HepG2 (cell line): Measurements from ENCODE around the gene KCNC2. TPM values are rescaled to one million over a fixed set of nuclear protein-coding genes. Genes with fewer than 3 reads are reported as not detected.

ENCODE experiments used
- ATAC-seq: fragments of 200-7000 bp; cut with Tn5 transposase; 3 replicates; pipeline ENCODE4 v1.9.1; 2020; ENCODE audit warnings: mild to moderate bottlenecking, moderate library complexity
- BruUV-seq: library from RNA; stranded (reverse); fragments of 400-500 nt; replicated peaks from 2 replicates; lab custom pipeline; 2021; lab: Mats Ljungman, UMichigan
- CTCF ChIA-PET: fragments of 300-600 bp; formaldehyde crosslinking; extraction: SDS; loops from one replicate; lab custom pipeline; 2021; ENCODE audit warnings: low total read pairs, inconsistent platforms, low intra/inter-chr PET ratio; lab: Yijun Ruan, JAX
- POLR2A ChIA-PET: fragments of 350-600 bp; sonication (Branson Sonifier 250); formaldehyde crosslinking; loops from one replicate; lab custom pipeline; 2020; ENCODE audit warnings: antibody characterized with exemption, inconsistent platforms; lab: Yijun Ruan, JAX
- DNase-seq: peaks from one replicate; pipeline ENCODE4 v3.0.0-alpha.2; 2015; ENCODE audit warnings: low spot score
- FAIRE-seq: peaks from 3 replicates; lab custom pipeline; 2011; peaks lifted over from hg19 to GRCh38; lab: Jason Lieb, UNC
- H2AFZ ChIP-seq: one replicate; pipeline ENCODE4 v1.6.1; 2011; ENCODE audit warnings: low read length, inconsistent platforms
- H3K27ac ChIP-seq: fragments of 300-600 bp; 3 replicates; pipeline ENCODE4 v1.8.0; 2011; ENCODE audit warnings: mixed run types, mild to moderate bottlenecking, mixed read lengths, low read length, inconsistent platforms; ENCODE audit not compliant: insufficient read depth; ENCODE audit errors: extremely low read length
- H3K27me3 ChIP-seq, 2 experiments: fragments of 200-600 bp in 1 of 2; 2 replicates in 1 of 2; 3 replicates in 1 of 2; pipeline versions ENCODE4 v1.6.0 to v1.8.0; 2011; ENCODE audit warnings: low read length in 2 of 2, mild to moderate bottlenecking in 2 of 2, moderate library complexity in 2 of 2, inconsistent platforms in 1 of 2; ENCODE audit not compliant: insufficient read depth in 2 of 2, control insufficient read depth in 1 of 2
- H3K36me3 ChIP-seq, 2 experiments: fragments of 200-600 bp in 1 of 2; replicated peaks in 1 of 2; 2 replicates in 1 of 2; 3 replicates in 1 of 2; pipeline versions ENCODE4 v1.5.1 to v1.8.0; 2011; ENCODE audit warnings: low read length in 2 of 2, inconsistent platforms in 1 of 2; ENCODE audit not compliant: insufficient read depth in 2 of 2, control insufficient read depth in 1 of 2
- H3K4me1 ChIP-seq: 2 replicates; pipeline ENCODE4 v1.5.1; 2012; ENCODE audit warnings: low read length, inconsistent platforms; ENCODE audit not compliant: insufficient read depth
- H3K4me2 ChIP-seq: 2 replicates; pipeline ENCODE4 v1.6.0; 2011; ENCODE audit warnings: low read depth, low read length, inconsistent platforms
- H3K4me3 ChIP-seq, 3 experiments: fragments of 200-600 bp in 1 of 3; sonication (generic), shearing (Covaris generic) in 1 of 3; replicated peaks in 1 of 3; 2 replicates each; pipeline ENCODE4 v1.5.1; 2011 to 2016; ENCODE audit warnings: low read length in 3 of 3, inconsistent platforms in 2 of 3, low read depth in 2 of 3, mild to moderate bottlenecking in 2 of 3, control low read depth in 1 of 3, mixed read lengths in 1 of 3; ENCODE audit not compliant: insufficient read depth in 1 of 3
- H3K79me2 ChIP-seq: one replicate; pipeline ENCODE4 v1.6.1; 2011; ENCODE audit warnings: low read length, inconsistent platforms; ENCODE audit not compliant: insufficient read depth
- H3K9ac ChIP-seq: 2 replicates; pipeline ENCODE4 v1.6.0; 2011; ENCODE audit warnings: mild to moderate bottlenecking, low read depth, low read length, inconsistent platforms; ENCODE audit not compliant: insufficient read depth
- H3K9me3 ChIP-seq: 2 replicates; pipeline ENCODE4 v1.5.1; 2012; ENCODE audit warnings: mild to moderate bottlenecking, low read length
- H4K20me1 ChIP-seq: 2 replicates; pipeline ENCODE4 v1.6.0; 2011; ENCODE audit warnings: inconsistent platforms, mild to moderate bottlenecking, low read length, moderate library complexity; ENCODE audit not compliant: insufficient read depth
- CBFB ChIP-seq: sonication (generic); formaldehyde crosslinking; IDR thresholded peaks from 2 replicates; pipeline ENCODE4 v1.4.0; 2020; ENCODE audit warnings: missing genetic modification reagents
- CTCF ChIP-seq: sonication (generic); formaldehyde crosslinking; IDR thresholded peaks from 2 replicates; pipeline ENCODE4 v1.5.0; 2020; ENCODE audit warnings: mild to moderate bottlenecking, missing genetic modification reagents, moderate library complexity
- FOSL2 ChIP-seq: sonication (generic); formaldehyde crosslinking; IDR thresholded peaks from 2 replicates; pipeline ENCODE4 v1.4.0; 2020; ENCODE audit warnings: missing genetic modification reagents
- IRX3 ChIP-seq: sonication (generic); formaldehyde crosslinking; IDR thresholded peaks from 2 replicates; pipeline ENCODE4 v1.8.1; 2023; ENCODE audit warnings: mild to moderate bottlenecking, low read depth, missing genetic modification reagents, borderline replicate concordance
- RORA ChIP-seq: sonication (generic); formaldehyde crosslinking; IDR thresholded peaks from 2 replicates; pipeline ENCODE4 v1.5.0; 2020; ENCODE audit warnings: mild to moderate bottlenecking, missing genetic modification reagents, moderate library complexity
- SALL2 ChIP-seq: sonication (generic); formaldehyde crosslinking; IDR thresholded peaks from 2 replicates; pipeline ENCODE4 v1.8.1; 2023; ENCODE audit warnings: mild to moderate bottlenecking, missing genetic modification reagents, inconsistent platforms
- STAG1 ChIP-seq: sonication (generic); formaldehyde crosslinking; IDR thresholded peaks from 2 replicates; pipeline ENCODE4 v1.4.0; 2020; ENCODE audit warnings: missing genetic modification reagents
- WIZ ChIP-seq: sonication (generic); formaldehyde crosslinking; IDR thresholded peaks from 2 replicates; pipeline ENCODE4 v1.5.1; 2020; ENCODE audit warnings: mild to moderate bottlenecking, missing genetic modification reagents
- ZBED4 ChIP-seq: sonication (generic); formaldehyde crosslinking; IDR thresholded peaks from 2 replicates; pipeline ENCODE4 v1.4.0; 2020; ENCODE audit warnings: missing genetic modification reagents, borderline replicate concordance
- ZNF160 ChIP-seq: sonication (generic); formaldehyde crosslinking; IDR thresholded peaks from 2 replicates; pipeline ENCODE4 v1.8.0; 2022; ENCODE audit warnings: mild to moderate bottlenecking, inconsistent platforms, missing genetic modification reagents
- ZNF672 ChIP-seq: sonication (generic); formaldehyde crosslinking; IDR thresholded peaks from 2 replicates; pipeline ENCODE4 v1.8.1; 2022; ENCODE audit warnings: missing genetic modification reagents
- ZNF782 ChIP-seq: sonication (generic); formaldehyde crosslinking; IDR thresholded peaks from 2 replicates; pipeline ENCODE4 v1.4.0; 2020; ENCODE audit warnings: missing genetic modification reagents, mild to moderate bottlenecking, borderline replicate concordance
- WGBS: methylation state at CpG from one replicate; pipeline ENCODE4 v1.1.6; 2017; ENCODE audit warnings: low lambda C conversion rate; 5-methylcytosine and 5-hydroxymethylcytosine counted together
- in situ Hi-C: cut with HindIII; loops from 2 replicates; pipeline ENCODE4 v1.10.0; 2017; ENCODE audit warnings: low pct_unique_long_range_greater_than_20kb; ENCODE audit not compliant: extremely low pct_ligation_motif_present
- intact Hi-C: fragments of 100-400 bp; cut with micrococcal nuclease; formaldehyde crosslinking; loops from one replicate; pipeline ENCODE4 v1.10.0; 2022; ENCODE audit not compliant: unreplicated experiment
- polyA plus RNA-seq, 8 experiments: library from polyadenylated mRNA; depleted of rRNA in 3 of 8; stranded (reverse) in 7 of 8; unstranded in 1 of 8; fragments of >200 nt; fragmentation: Illumina TruSeq in 4 of 8; extraction: Trizol in 4 of 8; gene quantifications; 2 replicates each; pipeline versions ENCODE4 v1.2.1 to v1.2.3, GENCODE V29; 2011 to 2016; ENCODE audit warnings: low read depth in 4 of 8, missing spikeins in 1 of 8, mixed read lengths in 1 of 8; ENCODE audit not compliant: insufficient read depth in 1 of 8
- total RNA-seq, 5 experiments: library from RNA; depleted of rRNA; stranded (reverse); fragments of >200 nt; fragmentation: Illumina TruSeq; extraction: Trizol; gene quantifications; 2 replicates each; pipeline ENCODE4 v1.2.3, GENCODE V29; 2016; ENCODE audit warnings: low read depth in 1 of 5

KCNC2 gene
- total and polyA plus RNA-seq, 2 of the 13 experiments (the other 11 are each of a cell fraction or from before 2014, with no cell fraction given) = not detected

GRCh38 chr12:75087654-75088053 is 122.0 kb downstream of the KCNC2 start:
- H2AFZ ChIP-seq = no peak overlapping the region
- no peaks in the 10 kb centered on the region for H3K9me3 ChIP-seq
- DNase-seq = no peak
- H3K27me3 ChIP-seq = no peaks in the 10 kb centered on the region
- in situ Hi-C loops (no loop called here), intact Hi-C loops (loop anchor here (1.0 to 10.0 kb wide), 2 partner anchors 284 to 393 kb away; no protein-coding TSS in a partner anchor)
- no peaks in the 10 kb centered on the region for H4K20me1 ChIP-seq
- no peak overlapping the region for H3K4me2 ChIP-seq
- CTCF ChIA-PET = no interaction called here
- WGBS = 0% methylated on average over 1 of the region's 1 CpG
- no peaks in the 10 kb centered on the region for H3K4me1 ChIP-seq
- POLR2A ChIA-PET = no interaction called here
- H3K36me3 ChIP-seq = no peaks in the 10 kb centered on the region
- ATAC-seq = no peak
- no peaks in the 10 kb centered on the region for H3K79me2 ChIP-seq
- H3K27ac ChIP-seq = no peak overlapping the region
- TF ChIP-seq ZNF160 (CRISPR knock-in tag) (no peak), ZNF782 (no peak), STAG1 (CRISPR knock-in tag) (peak; percentile 35; the same call in 1 of the 2 replicates), CTCF (0 out of 2 replicates have a peak, but pooled peaks have one; percentile 22)
- no peak overlapping the region for H3K9ac ChIP-seq
- BruUV-seq = no TSS peak
- H3K4me3 ChIP-seq = no peak overlapping the region
- no peak for FAIRE-seq

GRCh38 chr12:75086091-75087038 is 123.3 kb downstream of the KCNC2 start:
- ChIA-PET CTCF (no interaction called here), POLR2A (no interaction called here)
- no peaks in the 10 kb centered on the region for H3K27me3 ChIP-seq
- WGBS = 3% methylated on average over 2 of the region's 2 CpGs
- H3K4me2 ChIP-seq = no peak overlapping the region
- intact Hi-C loops = loop anchor here (1.0 to 10.0 kb wide), 2 partner anchors 283 to 392 kb away; no protein-coding TSS in a partner anchor
- no peak overlapping the region for H3K9ac ChIP-seq
- BruUV-seq = no TSS peak
- in situ Hi-C loops = no loop called here
- FAIRE-seq = no peak
- no peaks in the 10 kb centered on the region for H3K4me1 ChIP-seq
- no peaks in the 10 kb centered on the region for H3K9me3 ChIP-seq
- DNase-seq = no peak
- H3K27ac ChIP-seq = no peak overlapping the region
- H2AFZ ChIP-seq = no peak overlapping the region
- no peak overlapping the region for H3K4me3 ChIP-seq
- no peaks in the 10 kb centered on the region for H3K79me2 ChIP-seq
- ATAC-seq = no peak
- no peaks in the 10 kb centered on the region for H4K20me1 ChIP-seq
- H3K36me3 ChIP-seq = no peaks in the 10 kb centered on the region
- TF ChIP-seq RORA (no peak), CBFB (no peak), FOSL2 (no peak), ZBED4 (no peak), SALL2 (CRISPR knock-in tag) (no peak), ZNF672 (CRISPR knock-in tag) (no peak), IRX3 (CRISPR knock-in tag) (no peak), WIZ (CRISPR knock-in tag) (no peak)
